Measurements from ENCODE around the gene VPS11.

Gene VPS11

GRCh38 chr11:119112314-119113020 is 44.8 kb downstream of the VPS11 start:
- TF ChIP-seq CTCF (IDR thresholded peaks at IDR 0.05) = no peak

- no peak for TF ChIP-seq CTCF (IDR thresholded peaks at IDR 0.05)
Measured at GRCh38 chr11:119113716-119114115, 46.1 kb downstream of the VPS11 start.

- TF ChIP-seq CTCF (IDR thresholded peaks at IDR 0.05) = no peak
Measured at GRCh38 chr11:119114351-119114750, 46.7 kb downstream of the VPS11 start.

GRCh38 chr11:119115484-119116234 is 48.0 kb downstream of the VPS11 start:
- no peak for TF ChIP-seq CTCF (IDR thresholded peaks at IDR 0.05)

GRCh38 chr11:119116235-119116594 is 48.6 kb downstream of the VPS11 start:
- no peak for TF ChIP-seq CTCF (IDR thresholded peaks at IDR 0.05)

- TF ChIP-seq CTCF (IDR thresholded peaks at IDR 0.05) = no peak
Measured at GRCh38 chr11:119116601-119117000, 49.0 kb downstream of the VPS11 start.

GRCh38 chr11:119117004-119117706 is 49.5 kb downstream of the VPS11 start:
- TF ChIP-seq CTCF (IDR thresholded peaks at IDR 0.05) = no peak
